Panc1 (cell line): ENCODE data around the gene ACCS. TPM values are rescaled to one million over a fixed set of nuclear protein-coding genes. Genes with fewer than 3 reads are reported as not detected.

Experiments
- ATAC-seq: fragments of 200-7000 bp; cut with Tn5 transposase; 2 replicates; pipeline ENCODE4 v1.9.1; 2020; ENCODE audit warnings: mild to moderate bottlenecking, moderate library complexity
- Bru-seq: library from RNA; stranded (reverse); fragments of 400-500 nt; gene quantifications from one replicate; lab custom pipeline; 2021; lab: Mats Ljungman, UMichigan
- BruChase-seq, 2 experiments: library from RNA; stranded (reverse); fragments of 400-500 nt; gene quantifications; one replicate each; lab custom pipeline; 2021; lab: Mats Ljungman, UMichigan
- BruUV-seq: library from RNA; stranded (reverse); fragments of 400-500 nt; replicated peaks from 2 replicates; lab custom pipeline; 2021; lab: Mats Ljungman, UMichigan
- CTCF ChIA-PET: fragments of 300-600 bp; sonication (Branson Sonifier 250); formaldehyde crosslinking; loops from one replicate; lab custom pipeline; 2022; ENCODE audit warnings: antibody characterized with exemption; lab: Charles Lee
- POLR2A ChIA-PET: fragments of 300-600 bp; sonication (Branson Sonifier 250); formaldehyde crosslinking; loops from one replicate; lab custom pipeline; 2022; ENCODE audit warnings: antibody characterized with exemption; lab: Charles Lee
- DNase-seq: peaks from one replicate; pipeline ENCODE4 v3.0.0-alpha.2; 2010; ENCODE audit warnings: low read depth, low spot score
- H3K27ac ChIP-seq: 2 replicates; pipeline ENCODE4 v1.5.1; 2011; ENCODE audit warnings: mild to moderate bottlenecking, low read length, inconsistent platforms
- H3K27me3 ChIP-seq: fragments of 200-500 bp; sonication (Bioruptor generic); 2 replicates; pipeline ENCODE4 v1.6.0; 2014; ENCODE audit warnings: low read length, inconsistent platforms; ENCODE audit not compliant: control insufficient read depth, insufficient read depth
- H3K36me3 ChIP-seq: fragments of 200-500 bp; sonication (Bioruptor generic); 2 replicates; pipeline ENCODE4 v1.5.1; 2014; ENCODE audit warnings: inconsistent platforms, mild to moderate bottlenecking, low read length, moderate library complexity; ENCODE audit not compliant: control insufficient read depth, insufficient read depth
- H3K4me1 ChIP-seq: 2 replicates; pipeline ENCODE4 v1.5.1; 2011; ENCODE audit warnings: inconsistent platforms, mild to moderate bottlenecking, low read length, moderate library complexity; ENCODE audit not compliant: control insufficient read depth, insufficient read depth
- H3K4me3 ChIP-seq, 2 experiments: 2 replicates each; pipeline ENCODE4 v1.5.1; 2011 to 2012; ENCODE audit warnings: low read depth in 2 of 2, low read length in 2 of 2, mild to moderate bottlenecking in 2 of 2, inconsistent platforms in 1 of 2, moderate library complexity in 1 of 2
- H3K9me3 ChIP-seq: fragments of 200-500 bp; sonication (Bioruptor generic); 2 replicates; pipeline ENCODE4 v1.5.1; 2014; ENCODE audit warnings: low read depth, mild to moderate bottlenecking, inconsistent platforms, low read length, moderate library complexity; ENCODE audit not compliant: control insufficient read depth, insufficient read depth
- CTCF ChIP-seq: fragments of 450-650 bp; IDR thresholded peaks from 2 replicates; pipeline ENCODE4 v1.5.1; 2017; ENCODE audit warnings: mild to moderate bottlenecking
- POLR2AphosphoS5 ChIP-seq: IDR thresholded peaks from 2 replicates; pipeline ENCODE4 v1.6.1; 2012; ENCODE audit warnings: mild to moderate bottlenecking, low read depth, low read length, moderate library complexity
- REST ChIP-seq, 2 experiments: IDR thresholded peaks; 2 replicates each; pipeline ENCODE4 v1.6.1; 2011 to 2012; ENCODE audit warnings: low read depth in 2 of 2, control low read depth in 1 of 2, low read length in 1 of 2, mild to moderate bottlenecking in 1 of 2, moderate library complexity in 1 of 2; ENCODE audit not compliant: insufficient read depth in 1 of 2
- SIN3A ChIP-seq: IDR thresholded peaks from 2 replicates; pipeline ENCODE4 v1.6.1; 2012; ENCODE audit warnings: low read depth, mild to moderate bottlenecking, low read length, moderate library complexity, borderline replicate concordance; ENCODE audit not compliant: insufficient read depth
- TCF7L2 ChIP-seq: IDR thresholded peaks from 2 replicates; pipeline ENCODE4 v1.6.1; 2011; ENCODE audit warnings: mild to moderate bottlenecking, low read depth, low read length, inconsistent platforms
- in situ Hi-C: cut with HindIII; loops from 2 replicates; pipeline ENCODE4 v1.10.0; 2016; ENCODE audit warnings: low sequenced_read_pairs, low pct_unique_long_range_greater_than_20kb
- intact Hi-C: fragments of 100-400 bp; cut with micrococcal nuclease; formaldehyde crosslinking; loops from one replicate; pipeline ENCODE4 v1.10.0; 2022; ENCODE audit not compliant: unreplicated experiment
- long read RNA-seq: library from polyadenylated mRNA; unstranded; transcript quantifications from one replicate; pipeline ENCODE4 v2.0.0, GENCODE V29; 2021; ENCODE audit not compliant: unreplicated experiment
- polyA plus RNA-seq: library from polyadenylated mRNA; unstranded; fragments of >200 nt; gene quantifications from one replicate; pipeline ENCODE4 v1.2.1, GENCODE V29; 2012; ENCODE audit warnings: missing spikeins; ENCODE audit not compliant: insufficient read length
- total RNA-seq: library from RNA; stranded (reverse); gene quantifications from one replicate; pipeline ENCODE4 v1.2.1, GENCODE V29; 2021; ENCODE audit not compliant: unreplicated experiment

Gene ACCS
- total RNA-seq (38.0 TPM), Bru-seq, nascent RNA (percentile 74 among the genes with signal in this experiment), BruChase-seq, experiment 1, labeled RNA remaining after a 2-hour chase (percentile 88 among the genes with signal in this experiment), BruChase-seq, experiment 2, labeled RNA remaining after a 6-hour chase (percentile 82 among the genes with signal in this experiment)
- 17.1 TPM for polyA plus RNA-seq
- long read RNA-seq, partial matches to known transcripts, result 6 of 25 reads
- long read RNA-seq, other reads (novel, unspliced or antisense), result 16 of 25 reads

GRCh38 chr11:44065841-44066731, at the start of gene ACCS:
Gene ACCS (plus strand): TSS chr11:44066270. CDS start chr11:44067628, 1,358 bp downstream.
- peaks cover 10% of the 10 kb centered on the region; the same call in 1 of the 2 replicates for H3K4me1 ChIP-seq
- peak; percentile 98 for ATAC-seq
- no peaks in the 10 kb centered on the region for H3K9me3 ChIP-seq
- TF ChIP-seq POLR2AphosphoS5 (peak; percentile 79), SIN3A (peak; percentile 73; the same call in 1 of the 2 replicates), REST (IDR thresholded peaks at IDR 0.05; ENCODE audit: insufficient read depth in 1 of 2, low read depth in 2 of 2, low read length in 1 of 2) (0 out of 4 replicates have a peak, but pooled peaks of 1 of the 2 experiments have one; percentile 36), CTCF (peak; percentile 92), TCF7L2 (peak; percentile 32; the same call in 1 of the 2 replicates)
- peak within 1 kb of the TSS; percentile 85 for H3K27ac ChIP-seq
- ChIA-PET POLR2A (interaction anchor here (0.8 kb wide), 1 partner anchor 11 kb away, joined by 9 read pairs; no protein-coding TSS in a partner anchor), CTCF (interaction anchor here (0.5 to 0.6 kb wide), 2 partner anchors 12 to 1895 kb away, joined by 3 read pairs; no protein-coding TSS in a partner anchor)
- in situ Hi-C loops (no loop called here), intact Hi-C loops (no loop called here)
- peak; percentile 80 for DNase-seq
- H3K4me3 ChIP-seq, result peak within 1 kb of the TSS; percentile 65 to 90
- no peaks in the 10 kb centered on the region for H3K36me3 ChIP-seq
- BruUV-seq, result no TSS peak
- H3K27me3 ChIP-seq, result no peaks in the 10 kb centered on the region

- in situ Hi-C loops (no loop called here), intact Hi-C loops (no loop called here)
- no peak overlapping the region for H3K4me3 ChIP-seq
- no peak for ATAC-seq
- H3K36me3 ChIP-seq, result no peaks in the 10 kb centered on the region
- no peaks in the 10 kb centered on the region for H3K9me3 ChIP-seq
- H3K4me1 ChIP-seq, result no peaks in the 10 kb centered on the region
- ChIA-PET CTCF (no interaction called here), POLR2A (no interaction called here)
- no peak overlapping the region for H3K27ac ChIP-seq
- BruUV-seq, result no TSS peak
- DNase-seq, result no peak
- TF ChIP-seq CTCF, result no peak
- TF ChIP-seq SIN3A, result no peak
- no peak for TF ChIP-seq TCF7L2
- TF ChIP-seq REST (IDR thresholded peaks at IDR 0.05; ENCODE audit: insufficient read depth in 1 of 2, low read depth in 2 of 2, low read length in 1 of 2), result no peak
- no peak for TF ChIP-seq POLR2AphosphoS5
- H3K27me3 ChIP-seq, result peaks cover 5% of the 10 kb centered on the region
Observed at GRCh38 chr11:44016546-44017442, 49.3 kb upstream of the ACCS start.
